Endothelial cell of umbilical vein (primary cell): ENCODE data around the gene MEGF10. TPM values are rescaled to one million over a fixed set of nuclear protein-coding genes. Genes with fewer than 3 reads are reported as not detected.

Source experiments
- BruUV-seq: library from RNA; stranded (reverse); fragments of 400-500 nt; replicated peaks from 2 replicates; lab custom pipeline; 2021; lab: Mats Ljungman, UMichigan
- CTCF ChIA-PET: fragments of 300-600, 350-600 bp; sonication (Branson Sonifier 250); formaldehyde crosslinking; loops from one replicate; lab custom pipeline; 2021; ENCODE audit warnings: antibody characterized with exemption, inconsistent platforms; lab: Charles Lee
- POLR2A ChIA-PET: fragments of 300-600, 350-600 bp; sonication (Branson Sonifier 250); formaldehyde crosslinking; loops from one replicate; lab custom pipeline; 2021; ENCODE audit warnings: antibody characterized with exemption, inconsistent platforms; lab: Charles Lee
- DNase-seq: peaks from one replicate; pipeline ENCODE4 v3.0.0-alpha.2; 2011; ENCODE audit warnings: low read depth, low spot score
- FAIRE-seq: peaks from 2 replicates; lab custom pipeline; 2011; peaks lifted over from hg19 to GRCh38; lab: Jason Lieb, UNC
- H2AFZ ChIP-seq: 2 replicates; pipeline ENCODE4 v1.6.0; 2012; ENCODE audit warnings: low read depth, low read length, control low read depth, inconsistent platforms
- H3K27ac ChIP-seq: 2 replicates; pipeline ENCODE4 v1.5.1; 2011; ENCODE audit warnings: low read depth, mild to moderate bottlenecking, control low read depth, low read length, moderate library complexity; ENCODE audit not compliant: insufficient read depth
- H3K27me3 ChIP-seq, 2 experiments: 2 replicates each; pipeline versions ENCODE4 v1.6.0 to v1.6.1; 2011; ENCODE audit warnings: low read length in 2 of 2, mixed read lengths in 1 of 2; ENCODE audit not compliant: control insufficient read depth in 2 of 2, insufficient read depth in 2 of 2
- H3K36me3 ChIP-seq, 2 experiments: 2 replicates in 1 of 2; 3 replicates in 1 of 2; pipeline ENCODE4 v1.5.1; 2011; ENCODE audit warnings: low read length in 2 of 2, mild to moderate bottlenecking in 1 of 2, moderate library complexity in 1 of 2; ENCODE audit not compliant: control insufficient read depth in 2 of 2, insufficient read depth in 2 of 2; ENCODE audit errors: extremely low read depth in 1 of 2
- H3K4me1 ChIP-seq: 3 replicates; pipeline ENCODE4 v1.5.1; 2011; ENCODE audit warnings: mild to moderate bottlenecking, low read length; ENCODE audit not compliant: control insufficient read depth, insufficient read depth; ENCODE audit errors: extremely low read depth
- H3K4me2 ChIP-seq: 2 replicates; pipeline ENCODE4 v1.6.1; 2011; ENCODE audit warnings: low read length, control low read depth, mixed read lengths; ENCODE audit not compliant: insufficient read depth
- H3K4me3 ChIP-seq, 3 experiments: fragments of 200-600 bp in 1 of 3; sonication (generic), shearing (Covaris generic) in 1 of 3; replicated peaks in 1 of 3; 2 replicates each; pipeline ENCODE4 v1.5.1; 2011 to 2016; ENCODE audit warnings: control low read depth in 3 of 3, low read length in 3 of 3, mild to moderate bottlenecking in 2 of 3, inconsistent platforms in 1 of 3, low read depth in 1 of 3, moderate library complexity in 1 of 3; ENCODE audit not compliant: insufficient read depth in 1 of 3
- H3K79me2 ChIP-seq: 2 replicates; pipeline ENCODE4 v1.6.0; 2012; ENCODE audit warnings: low read length, inconsistent platforms; ENCODE audit not compliant: control insufficient read depth, insufficient read depth
- H3K9ac ChIP-seq: replicated peaks from 2 replicates; pipeline ENCODE3; 2011; ENCODE audit warnings: low read length, control low read depth; ENCODE audit not compliant: insufficient read depth; ENCODE audit errors: extremely low read depth
- H3K9me1 ChIP-seq: replicated peaks from 3 replicates; pipeline ENCODE4 v1.6.0; 2011; ENCODE audit warnings: mild to moderate bottlenecking, low read length; ENCODE audit not compliant: control insufficient read depth, insufficient read depth; ENCODE audit errors: extremely low read depth
- H3K9me3 ChIP-seq: replicated peaks from 2 replicates; pipeline ENCODE4 v1.5.1; 2012; ENCODE audit warnings: low read length, inconsistent platforms; ENCODE audit not compliant: control insufficient read depth, insufficient read depth
- H4K20me1 ChIP-seq: replicated peaks from 2 replicates; pipeline ENCODE3; 2011; ENCODE audit warnings: mild to moderate bottlenecking, low read length; ENCODE audit not compliant: control insufficient read depth, insufficient read depth; ENCODE audit errors: extremely low read depth
- CTCF ChIP-seq, 2 donors: IDR thresholded peaks; 1 replicate in 1 of 2; 2 replicates in 1 of 2; pipeline ENCODE4 v1.5.1; 2011; ENCODE audit warnings: low read length in 2 of 2, mild to moderate bottlenecking in 2 of 2, moderate library complexity in 2 of 2, control low read depth in 1 of 2, inconsistent platforms in 1 of 2, low read depth in 1 of 2; ENCODE audit not compliant: insufficient read depth in 1 of 2; ENCODE audit errors: extremely low read depth in 1 of 2
- EZH2 ChIP-seq: IDR thresholded peaks from 2 replicates; pipeline ENCODE4 v1.6.1; 2012; ENCODE audit warnings: borderline replicate concordance, low read depth, mild to moderate bottlenecking, moderate library complexity, low read length, inconsistent platforms; ENCODE audit not compliant: severe bottlenecking
- GATA2 ChIP-seq: IDR thresholded peaks from 2 replicates; pipeline ENCODE4 v1.7.0; 2011; ENCODE audit warnings: low read depth, mild to moderate bottlenecking, moderate library complexity, mixed read lengths, low read length; ENCODE audit not compliant: insufficient read length, insufficient read depth
- JUN ChIP-seq: IDR thresholded peaks from 2 replicates; pipeline ENCODE4 v1.6.1; 2011; ENCODE audit warnings: borderline replicate concordance, low read depth; ENCODE audit not compliant: insufficient read length, insufficient read depth
- MYC ChIP-seq: IDR thresholded peaks from one replicate; pipeline ENCODE4 v1.6.1; 2011; ENCODE audit warnings: mild to moderate bottlenecking, low read depth, low read length
- POLR2AphosphoS5 ChIP-seq: IDR thresholded peaks from 2 replicates; pipeline ENCODE4 v1.6.1; 2012; ENCODE audit warnings: low read depth, mild to moderate bottlenecking, control low read depth, low read length, moderate library complexity; ENCODE audit not compliant: insufficient read depth
- dilution Hi-C: fragments of 300-500 bp; cut with MboI; formaldehyde crosslinking; loops from one replicate; pipeline ENCODE4 v1.15.0; 2019; ENCODE audit warnings: low sequenced_read_pairs; ENCODE audit not compliant: extremely low pct_ligation_motif_present
- intact Hi-C: fragments of 100-400 bp; cut with micrococcal nuclease; formaldehyde crosslinking; loops from one replicate; pipeline ENCODE4 v1.10.0; 2022
- polyA plus RNA-seq, 4 experiments: library from polyadenylated mRNA; depleted of rRNA in 3 of 4; stranded (reverse) in 3 of 4; unstranded in 1 of 4; fragments of >200 nt; gene quantifications; 2 replicates each; pipeline versions ENCODE4 v1.2.1 to v1.2.3, GENCODE V29; 2011 to 2012; ENCODE audit warnings: missing spikeins in 1 of 4
- total RNA-seq: library from RNA; stranded (reverse); gene quantifications from 2 replicates; pipeline ENCODE4 v1.2.3, GENCODE V29; 2021

Gene MEGF10
- total and polyA plus RNA-seq, 2 donors (not counting 3 experiments of a cell fraction or from before 2014, with no cell fraction given) = 0.30 to 1.00 TPM

- Histone ChIP-seq H3K4me1 (no peaks in the 10 kb centered on the region), H3K9me3 (no peaks in the 10 kb centered on the region), H3K9ac (no peak overlapping the region), H3K36me3 (no peaks in the 10 kb centered on the region), H3K4me2 (no peak overlapping the region), H3K27ac (no peak overlapping the region), H3K79me2 (no peaks in the 10 kb centered on the region), H4K20me1 (no peaks in the 10 kb centered on the region), H2AFZ (no peak overlapping the region), H3K27me3 (peaks cover 2 to 4% of the 10 kb centered on the region in 2 experiments), H3K4me3 (no peak overlapping the region), H3K9me1 (peaks cover 2% of the 10 kb centered on the region)
- no TSS peak for BruUV-seq
- TF ChIP-seq JUN (no peak), CTCF (IDR thresholded peaks at IDR 0.05; ENCODE audit: extremely low read depth in 1 of 2, insufficient read depth in 1 of 2, low read depth in 1 of 2, low read length in 2 of 2) (no peak), EZH2 (no peak), MYC (no peak), POLR2AphosphoS5 (no peak), GATA2 (no peak)
- intact Hi-C loops = no loop called here
- FAIRE-seq (no peak), DNase-seq (no peak)
- dilution Hi-C loops = no loop called here
- CTCF ChIA-PET = no interaction called here
- POLR2A ChIA-PET = no interaction called here
Observed at GRCh38 chr5:127429928-127430327, 139.3 kb downstream of the MEGF10 start.
